WTC11 (cell line): Measurements from ENCODE around the gene MYBPHL.

Experiments
- CREB1 ChIP-seq: sonication (generic); formaldehyde crosslinking; IDR thresholded peaks from 2 replicates; pipeline ENCODE4 v1.8.0; 2023; ENCODE audit warnings: mild to moderate bottlenecking, missing genetic modification reagents
- ELF4 ChIP-seq: sonication (generic); formaldehyde crosslinking; IDR thresholded peaks from 2 replicates; pipeline ENCODE4 v1.8.1; 2022; ENCODE audit warnings: low read depth, mild to moderate bottlenecking, moderate library complexity, missing genetic modification reagents
- ZNF263 ChIP-seq: sonication (generic); formaldehyde crosslinking; IDR thresholded peaks from 2 replicates; pipeline ENCODE4 v1.8.1; 2022; ENCODE audit warnings: low read depth, mild to moderate bottlenecking, moderate library complexity, missing genetic modification reagents
- TF ChIP-seq, protein P1 (sequence below): fragments of 200-600 bp; IDR thresholded peaks from 2 replicates; pipeline ENCODE4 v1.8.0; 2022; ENCODE audit warnings: antibody characterized with exemption
- TF ChIP-seq, protein P2 (sequence below): sonication (generic); formaldehyde crosslinking; IDR thresholded peaks from 2 replicates; pipeline ENCODE4 v1.8.0; 2023; ENCODE audit warnings: mild to moderate bottlenecking, missing genetic modification reagents
- TF ChIP-seq, protein P3 (sequence below): sonication (generic); formaldehyde crosslinking; IDR thresholded peaks from 2 replicates; pipeline ENCODE4 v1.8.0; 2022; ENCODE audit warnings: mild to moderate bottlenecking, missing genetic modification reagents

DNA sequence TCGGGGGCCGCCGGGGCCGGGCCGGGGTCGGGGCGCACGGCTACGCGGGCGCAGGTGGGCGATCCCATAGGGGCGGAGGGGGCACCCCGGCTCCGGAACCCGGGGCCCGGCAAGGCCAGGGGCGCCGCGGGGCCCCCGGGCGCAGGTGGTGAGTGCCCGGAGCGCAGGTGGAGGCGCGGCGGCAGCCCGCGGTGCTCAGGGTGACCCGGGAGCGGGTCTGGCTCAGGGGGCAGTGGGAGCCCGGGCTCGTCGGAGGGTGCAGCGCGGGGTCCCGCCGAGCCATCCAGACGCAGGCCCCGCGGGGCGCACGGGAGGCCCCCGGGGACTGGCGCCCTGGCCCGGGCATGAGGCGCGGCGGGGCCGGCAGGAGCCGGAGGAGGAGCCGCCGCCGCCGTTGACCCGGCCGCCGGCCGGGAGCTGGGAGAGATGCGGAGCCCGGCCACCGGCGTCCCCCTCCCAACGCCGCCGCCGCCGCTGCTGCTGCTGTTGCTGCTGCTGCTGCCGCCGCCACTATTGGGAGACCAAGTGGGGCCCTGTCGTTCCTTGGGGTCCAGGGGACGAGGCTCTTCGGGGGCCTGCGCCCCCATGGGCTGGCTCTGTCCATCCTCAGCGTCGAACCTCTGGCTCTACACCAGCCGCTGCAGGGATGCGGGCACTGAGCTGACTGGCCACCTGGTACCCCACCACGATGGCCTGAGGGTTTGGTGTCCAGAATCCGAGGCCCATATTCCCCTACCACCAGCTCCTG, 57.0 kb downstream of the MYBPHL start:
- TF ChIP-seq, protein P1, sequence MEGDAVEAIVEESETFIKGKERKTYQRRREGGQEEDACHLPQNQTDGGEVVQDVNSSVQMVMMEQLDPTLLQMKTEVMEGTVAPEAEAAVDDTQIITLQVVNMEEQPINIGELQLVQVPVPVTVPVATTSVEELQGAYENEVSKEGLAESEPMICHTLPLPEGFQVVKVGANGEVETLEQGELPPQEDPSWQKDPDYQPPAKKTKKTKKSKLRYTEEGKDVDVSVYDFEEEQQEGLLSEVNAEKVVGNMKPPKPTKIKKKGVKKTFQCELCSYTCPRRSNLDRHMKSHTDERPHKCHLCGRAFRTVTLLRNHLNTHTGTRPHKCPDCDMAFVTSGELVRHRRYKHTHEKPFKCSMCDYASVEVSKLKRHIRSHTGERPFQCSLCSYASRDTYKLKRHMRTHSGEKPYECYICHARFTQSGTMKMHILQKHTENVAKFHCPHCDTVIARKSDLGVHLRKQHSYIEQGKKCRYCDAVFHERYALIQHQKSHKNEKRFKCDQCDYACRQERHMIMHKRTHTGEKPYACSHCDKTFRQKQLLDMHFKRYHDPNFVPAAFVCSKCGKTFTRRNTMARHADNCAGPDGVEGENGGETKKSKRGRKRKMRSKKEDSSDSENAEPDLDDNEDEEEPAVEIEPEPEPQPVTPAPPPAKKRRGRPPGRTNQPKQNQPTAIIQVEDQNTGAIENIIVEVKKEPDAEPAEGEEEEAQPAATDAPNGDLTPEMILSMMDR, result no peak
- TF ChIP-seq CREB1 (CRISPR knock-in tag), result no peak
- TF ChIP-seq ELF4 (CRISPR knock-in tag), result no peak
- TF ChIP-seq, protein P2, sequence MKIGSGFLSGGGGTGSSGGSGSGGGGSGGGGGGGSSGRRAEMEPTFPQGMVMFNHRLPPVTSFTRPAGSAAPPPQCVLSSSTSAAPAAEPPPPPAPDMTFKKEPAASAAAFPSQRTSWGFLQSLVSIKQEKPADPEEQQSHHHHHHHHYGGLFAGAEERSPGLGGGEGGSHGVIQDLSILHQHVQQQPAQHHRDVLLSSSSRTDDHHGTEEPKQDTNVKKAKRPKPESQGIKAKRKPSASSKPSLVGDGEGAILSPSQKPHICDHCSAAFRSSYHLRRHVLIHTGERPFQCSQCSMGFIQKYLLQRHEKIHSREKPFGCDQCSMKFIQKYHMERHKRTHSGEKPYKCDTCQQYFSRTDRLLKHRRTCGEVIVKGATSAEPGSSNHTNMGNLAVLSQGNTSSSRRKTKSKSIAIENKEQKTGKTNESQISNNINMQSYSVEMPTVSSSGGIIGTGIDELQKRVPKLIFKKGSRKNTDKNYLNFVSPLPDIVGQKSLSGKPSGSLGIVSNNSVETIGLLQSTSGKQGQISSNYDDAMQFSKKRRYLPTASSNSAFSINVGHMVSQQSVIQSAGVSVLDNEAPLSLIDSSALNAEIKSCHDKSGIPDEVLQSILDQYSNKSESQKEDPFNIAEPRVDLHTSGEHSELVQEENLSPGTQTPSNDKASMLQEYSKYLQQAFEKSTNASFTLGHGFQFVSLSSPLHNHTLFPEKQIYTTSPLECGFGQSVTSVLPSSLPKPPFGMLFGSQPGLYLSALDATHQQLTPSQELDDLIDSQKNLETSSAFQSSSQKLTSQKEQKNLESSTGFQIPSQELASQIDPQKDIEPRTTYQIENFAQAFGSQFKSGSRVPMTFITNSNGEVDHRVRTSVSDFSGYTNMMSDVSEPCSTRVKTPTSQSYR (CRISPR knock-in tag), result no peak
- TF ChIP-seq, protein P3, sequence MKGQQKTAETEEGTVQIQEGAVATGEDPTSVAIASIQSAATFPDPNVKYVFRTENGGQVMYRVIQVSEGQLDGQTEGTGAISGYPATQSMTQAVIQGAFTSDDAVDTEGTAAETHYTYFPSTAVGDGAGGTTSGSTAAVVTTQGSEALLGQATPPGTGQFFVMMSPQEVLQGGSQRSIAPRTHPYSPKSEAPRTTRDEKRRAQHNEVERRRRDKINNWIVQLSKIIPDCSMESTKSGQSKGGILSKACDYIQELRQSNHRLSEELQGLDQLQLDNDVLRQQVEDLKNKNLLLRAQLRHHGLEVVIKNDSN (CRISPR knock-in tag), result no peak
- no peak for TF ChIP-seq ZNF263 (CRISPR knock-in tag)
